Upper lobe of left lung (tissue), 6 donors: ENCODE measurements around the gene SDHD. TPM values are rescaled to one million over a fixed set of nuclear protein-coding genes. Genes with fewer than 3 reads are reported as not detected.

ENCODE experiments used
- ATAC-seq, 2 donors: fragments of 200-7000 bp; cut with Tn5 transposase; one replicate each; pipeline ENCODE4 v1.9.1; 2022; ENCODE audit warnings: mild to moderate bottlenecking in 2 of 2, moderate library complexity in 2 of 2; ENCODE audit not compliant: low FRiP score in 2 of 2
- DNase-seq, 2 donors: peaks; one replicate each; pipeline ENCODE4 v3.0.0-alpha.2; 2019 to 2020
- H3K27ac ChIP-seq, 4 donors: fragments of 200-600 bp; sonication (generic); one replicate each; pipeline ENCODE4 v1.5.1; 2016 to 2019
- H3K27me3 ChIP-seq, 4 donors: fragments of 200-600 bp; sonication (generic); one replicate each; pipeline ENCODE4 v1.5.1; 2017 to 2019
- H3K36me3 ChIP-seq, 4 donors: fragments of 200-600 bp; sonication (generic); one replicate each; pipeline ENCODE4 v1.5.1; 2016 to 2019
- H3K4me1 ChIP-seq, 4 donors: fragments of 200-600 bp; sonication (generic); one replicate each; pipeline ENCODE4 v1.5.1; 2018 to 2019
- H3K4me3 ChIP-seq, 4 donors: fragments of 200-600 bp; sonication (generic); one replicate each; pipeline ENCODE4 v1.5.1; 2017 to 2019; ENCODE audit warnings: mild to moderate bottlenecking in 2 of 4, moderate library complexity in 1 of 4
- H3K9me3 ChIP-seq, 4 donors: fragments of 200-600 bp; sonication (generic); one replicate each; pipeline ENCODE4 v1.5.1; 2018 to 2019
- EP300 ChIP-seq, 4 donors: sonication (generic); formaldehyde crosslinking; IDR thresholded peaks; one replicate each; pipeline ENCODE4 v1.5.1; 2017; ENCODE audit warnings: antibody characterized with exemption in 4 of 4, control low read depth in 2 of 4
- POLR2A ChIP-seq, 4 donors: fragments of 450-650 bp; IDR thresholded peaks; one replicate each; pipeline ENCODE4 v1.5.1; 2016 to 2017; ENCODE audit warnings: antibody characterized with exemption in 4 of 4, mild to moderate bottlenecking in 2 of 4
- POLR2AphosphoS5 ChIP-seq, 2 donors: sonication (generic); formaldehyde crosslinking; IDR thresholded peaks; one replicate each; pipeline ENCODE4 v1.5.1; 2017; ENCODE audit warnings: antibody characterized with exemption in 2 of 2
- WGBS, 2 donors: methylation state at CpG; one replicate each; pipeline ENCODE4 v1.1.5; 2017 to 2018; 5-methylcytosine and 5-hydroxymethylcytosine counted together
- total RNA-seq, 6 donors: library from RNA; depleted of rRNA in 4 of 6; stranded (reverse); fragments of >200 nt in 4 of 6; gene quantifications; one replicate each; pipeline versions ENCODE4 v1.1.0 to v1.2.1, GENCODE V29; 2016 to 2021
- TF ChIP-seq, protein P1 (sequence below), 6 experiments: fragments of 450-650 bp in 4 of 6; fragments of 200-600 bp in 2 of 6; sonication (generic) in 2 of 6; IDR thresholded peaks; one replicate each; pipeline ENCODE4 v1.5.1; 2016 to 2019; ENCODE audit warnings: antibody characterized with exemption in 6 of 6
- donor health status: DM: no; HTN: no; CAD: no; lungs with moderate emphysema.
- donor health status: DM: no; HTN: yes; CAD: no; lungs with severe emphysema.

SDHD gene
- total RNA-seq, 6 donors from 2014 or later, result 27.5 to 107 (median 78.8) TPM

DNA sequence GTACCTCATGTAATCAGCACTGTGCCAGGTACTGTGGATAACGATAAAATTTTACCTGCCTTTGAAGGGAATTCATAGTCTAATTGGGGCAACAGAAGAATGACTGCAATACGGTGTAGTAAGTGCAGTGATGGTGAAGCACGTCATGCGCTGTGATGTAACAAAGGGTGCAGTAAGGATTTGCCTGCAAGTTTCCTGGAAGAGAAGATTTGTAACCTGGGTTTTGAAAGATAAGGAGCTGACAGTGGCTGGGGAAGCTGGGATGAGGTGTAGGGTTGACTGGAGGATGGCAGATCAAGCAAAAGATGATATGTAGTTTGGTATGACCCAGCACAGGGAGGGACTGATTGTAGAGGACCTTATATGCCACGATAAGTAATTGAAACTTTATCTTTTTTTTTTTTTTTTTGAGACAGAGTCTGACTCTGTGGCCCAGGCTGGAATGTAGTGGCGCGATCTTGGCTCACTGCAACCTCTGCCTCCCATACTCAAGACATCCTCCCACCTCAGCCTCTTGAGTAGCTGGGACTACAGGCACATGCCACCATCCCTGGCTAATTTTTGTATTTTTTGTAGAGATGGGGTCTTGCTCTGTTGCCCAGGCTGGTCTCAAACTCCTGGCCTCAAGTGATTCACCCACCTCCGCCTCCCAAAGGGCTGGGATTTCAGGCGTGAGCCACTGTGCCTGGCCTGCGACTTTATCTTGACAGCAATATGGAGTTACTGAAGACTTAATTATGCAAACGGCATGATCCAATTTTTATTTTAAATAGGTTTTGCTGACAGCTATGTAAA is 11.3 kb downstream of the SDHD start:
- WGBS, 2 donors, result 91 to 93% methylated on average over 11 of the region's 11 CpGs

GRCh38 chr11:112100462-112100861 is 13.8 kb downstream of the SDHD start:
- Histone ChIP-seq H3K27ac (no peak overlapping the region), H3K4me1 (no peaks in the 10 kb centered on the region), H3K4me3 (no peak overlapping the region), H3K9me3 (no peaks in the 10 kb centered on the region), H3K27me3 (no peaks in the 10 kb centered on the region), H3K36me3 (peaks cover 0 to 26% (median 10%) of the 10 kb centered on the region in 4 donors)
- DNase-seq, result no peak
- no peak for ATAC-seq
- no peak for TF ChIP-seq EP300 (IDR thresholded peaks at IDR 0.05)
- TF ChIP-seq, protein P1, sequence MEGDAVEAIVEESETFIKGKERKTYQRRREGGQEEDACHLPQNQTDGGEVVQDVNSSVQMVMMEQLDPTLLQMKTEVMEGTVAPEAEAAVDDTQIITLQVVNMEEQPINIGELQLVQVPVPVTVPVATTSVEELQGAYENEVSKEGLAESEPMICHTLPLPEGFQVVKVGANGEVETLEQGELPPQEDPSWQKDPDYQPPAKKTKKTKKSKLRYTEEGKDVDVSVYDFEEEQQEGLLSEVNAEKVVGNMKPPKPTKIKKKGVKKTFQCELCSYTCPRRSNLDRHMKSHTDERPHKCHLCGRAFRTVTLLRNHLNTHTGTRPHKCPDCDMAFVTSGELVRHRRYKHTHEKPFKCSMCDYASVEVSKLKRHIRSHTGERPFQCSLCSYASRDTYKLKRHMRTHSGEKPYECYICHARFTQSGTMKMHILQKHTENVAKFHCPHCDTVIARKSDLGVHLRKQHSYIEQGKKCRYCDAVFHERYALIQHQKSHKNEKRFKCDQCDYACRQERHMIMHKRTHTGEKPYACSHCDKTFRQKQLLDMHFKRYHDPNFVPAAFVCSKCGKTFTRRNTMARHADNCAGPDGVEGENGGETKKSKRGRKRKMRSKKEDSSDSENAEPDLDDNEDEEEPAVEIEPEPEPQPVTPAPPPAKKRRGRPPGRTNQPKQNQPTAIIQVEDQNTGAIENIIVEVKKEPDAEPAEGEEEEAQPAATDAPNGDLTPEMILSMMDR (IDR thresholded peaks at IDR 0.05), result no peak
- no peak for TF ChIP-seq POLR2AphosphoS5 (IDR thresholded peaks at IDR 0.05)
- TF ChIP-seq POLR2A (IDR thresholded peaks at IDR 0.05), result no peak
- 68 to 84% methylated on average over 2 of the region's 2 CpGs for WGBS, 2 donors

More for the DNA sequence above, 11.3 kb downstream of the SDHD start:
- H3K36me3 ChIP-seq, result peaks cover 6 to 51% (median 25%) of the 10 kb centered on the region in 4 donors
- DNase-seq (no peak), ATAC-seq (peak in 1 of 2 donors; percentile 19)
- no peak overlapping the region for H3K27ac ChIP-seq
- no peaks in the 10 kb centered on the region for H3K9me3 ChIP-seq
- TF ChIP-seq EP300 (IDR thresholded peaks at IDR 0.05) (no peak), POLR2AphosphoS5 (IDR thresholded peaks at IDR 0.05) (no peak)
- H3K27me3 ChIP-seq, result no peaks in the 10 kb centered on the region
- H3K4me1 ChIP-seq, result no peaks in the 10 kb centered on the region
- no peak overlapping the region for H3K4me3 ChIP-seq

GRCh38 chr11:112103446-112103845 is 16.8 kb downstream of the SDHD start:
- no peak for TF ChIP-seq POLR2AphosphoS5 (IDR thresholded peaks at IDR 0.05)
- TF ChIP-seq, protein P1 (IDR thresholded peaks at IDR 0.05), result no peak
- no peak for TF ChIP-seq EP300 (IDR thresholded peaks at IDR 0.05)
- no peak for TF ChIP-seq POLR2A (IDR thresholded peaks at IDR 0.05)
- H3K36me3 ChIP-seq, result peaks cover 0 to 4% (median 1%) of the 10 kb centered on the region in 4 donors
- DNase-seq (no peak), ATAC-seq (no peak)
- H3K4me3 ChIP-seq, result no peak overlapping the region
- H3K9me3 ChIP-seq, result no peaks in the 10 kb centered on the region
- H3K27me3 ChIP-seq, result no peaks in the 10 kb centered on the region
- H3K27ac ChIP-seq, result no peak overlapping the region
- H3K4me1 ChIP-seq, result no peaks in the 10 kb centered on the region
- 77 to 92% methylated on average over 6 of the region's 6 CpGs for WGBS, 2 donors

DNA sequence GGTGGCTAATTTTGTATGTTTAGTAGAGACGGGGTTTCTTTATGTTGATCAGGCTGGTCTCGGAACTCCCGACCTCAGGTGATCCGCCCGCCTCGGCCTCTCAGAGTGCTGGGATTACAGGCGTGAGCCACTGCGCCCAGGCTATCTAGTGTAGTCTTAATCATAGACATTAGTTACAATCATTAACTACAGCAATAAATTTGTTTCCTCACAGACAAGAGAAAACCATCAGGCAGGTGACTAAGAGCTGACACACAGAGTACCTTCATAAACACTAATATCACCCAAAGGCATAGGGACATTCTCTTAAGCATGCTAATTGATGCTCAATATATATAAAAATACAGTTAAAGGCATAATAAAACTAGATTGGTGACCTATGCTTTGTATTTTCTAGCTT is 19.4 kb downstream of the SDHD start:
- Histone ChIP-seq H3K9me3 (no peaks in the 10 kb centered on the region), H3K27me3 (no peaks in the 10 kb centered on the region), H3K36me3 (peaks cover 0 to 2% (median 0%) of the 10 kb centered on the region in 4 donors), H3K4me3 (no peak overlapping the region), H3K27ac (no peak overlapping the region), H3K4me1 (no peaks in the 10 kb centered on the region)
- TF ChIP-seq POLR2A (IDR thresholded peaks at IDR 0.05) (no peak), EP300 (IDR thresholded peaks at IDR 0.05) (no peak), POLR2AphosphoS5 (IDR thresholded peaks at IDR 0.05) (no peak)
- TF ChIP-seq, protein P1 (IDR thresholded peaks at IDR 0.05), result no peak
- WGBS, 2 donors, result 98 to 99% methylated on average over 8 of the region's 8 CpGs
- ATAC-seq (no peak), DNase-seq (peak in 1 of 2 donors; percentile 31)

- ATAC-seq, result peak in 1 of 2 donors; percentile 86
- no peak for DNase-seq
These were observed 27.1 kb downstream of the SDHD start for GRCh38 chr11:112113539-112114457.

More at GRCh38 chr11:112113539-112114457, 27.1 kb downstream of the SDHD start:
- H3K9me3 ChIP-seq, result no peaks in the 10 kb centered on the region
- H3K4me1 ChIP-seq, result peaks cover 0 to 3% (median 0%) of the 10 kb centered on the region in 4 donors
- no peaks in the 10 kb centered on the region for H3K36me3 ChIP-seq
- no peaks in the 10 kb centered on the region for H3K27me3 ChIP-seq
- H3K4me3 ChIP-seq, result no peak overlapping the region
- WGBS, 2 donors, result 54 to 60% methylated on average over 5 to 6 of the region's 6 CpGs
- H3K27ac ChIP-seq, result no peak overlapping the region
- TF ChIP-seq, protein P1 (IDR thresholded peaks at IDR 0.05), result peak; percentile 15 to 78 (median 48)
- no peak for TF ChIP-seq POLR2A (IDR thresholded peaks at IDR 0.05)
